H1 (cell line): ENCODE measurements around the gene TNFAIP1. TPM values are rescaled to one million over a fixed set of nuclear protein-coding genes. Genes with fewer than 3 reads are reported as not detected.

Experiments
- CTCF ChIA-PET: fragments of 300-600 bp; sonication (Branson Sonifier 250); formaldehyde crosslinking; loops from one replicate; lab custom pipeline; 2021; ENCODE audit not compliant: partially characterized antibody; lab: Charles Lee
- POLR2A ChIA-PET: fragments of 300-600 bp; sonication (Branson Sonifier 250); formaldehyde crosslinking; loops from one replicate; lab custom pipeline; 2021; ENCODE audit warnings: inconsistent platforms; ENCODE audit not compliant: partially characterized antibody; lab: Charles Lee
- DNase-seq, 2 experiments: peaks; one replicate each; pipeline versions ENCODE4 v3.0.0 to v3.0.0-alpha.2; 2010 to 2022; ENCODE audit warnings: low spot score in 2 of 2, low read depth in 1 of 2, mixed read lengths in 1 of 2
- FAIRE-seq: peaks from 2 replicates; lab custom pipeline; 2011; peaks lifted over from hg19 to GRCh38; lab: Jason Lieb, UNC
- H2AFZ ChIP-seq: 2 replicates; pipeline ENCODE4 v1.8.1; 2012; ENCODE audit warnings: low read length, inconsistent platforms
- H2AK5ac ChIP-seq: 2 replicates; pipeline ENCODE4 v1.6.1; 2013; ENCODE audit warnings: low read depth, low read length
- H2BK120ac ChIP-seq: replicated peaks from 2 replicates; pipeline ENCODE3; 2013; ENCODE audit warnings: low read depth, low read length, inconsistent platforms
- H2BK12ac ChIP-seq: 2 replicates; pipeline ENCODE4 v1.6.1; 2013; ENCODE audit warnings: low read depth, low read length
- H2BK15ac ChIP-seq: 2 replicates; pipeline ENCODE4 v1.6.1; 2013; ENCODE audit warnings: low read length
- H2BK20ac ChIP-seq: 2 replicates; pipeline ENCODE4 v1.6.1; 2013; ENCODE audit warnings: low read length
- H2BK5ac ChIP-seq: 2 replicates; pipeline ENCODE4 v1.6.1; 2013; ENCODE audit warnings: low read depth, low read length
- H3K14ac ChIP-seq: 2 replicates; pipeline ENCODE4 v1.6.1; 2013; ENCODE audit warnings: inconsistent platforms; ENCODE audit not compliant: insufficient read length
- H3K18ac ChIP-seq: 2 replicates; pipeline ENCODE4 v1.6.1; 2013; ENCODE audit warnings: low read length; ENCODE audit errors: extremely low read depth
- H3K23ac ChIP-seq: 2 replicates; pipeline ENCODE4 v1.6.1; 2013; ENCODE audit warnings: inconsistent platforms; ENCODE audit not compliant: insufficient read length
- H3K23me2 ChIP-seq: 2 replicates; pipeline ENCODE4 v1.6.1; 2013; ENCODE audit warnings: low read depth, low read length
- H3K27ac ChIP-seq: 2 replicates; pipeline ENCODE4 v1.6.1; 2011; ENCODE audit warnings: low read depth, low read length, inconsistent platforms
- H3K27me3 ChIP-seq, 4 experiments: replicated peaks in 1 of 4; 1 replicate in 1 of 4; 2 replicates in 3 of 4; pipeline versions ENCODE4 v1.6.1 to v1.8.1; 2011 to 2013; ENCODE audit warnings: low read length in 3 of 4, mild to moderate bottlenecking in 3 of 4, inconsistent platforms in 2 of 4, mixed read lengths in 2 of 4, moderate library complexity in 1 of 4; ENCODE audit not compliant: control insufficient read depth in 3 of 4, insufficient read depth in 3 of 4; ENCODE audit errors: extremely low read depth in 1 of 4
- H3K36me3 ChIP-seq, 4 experiments: 2 replicates each; pipeline versions ENCODE4 v1.6.1 to v1.8.1; 2011 to 2013; ENCODE audit warnings: mild to moderate bottlenecking in 4 of 4, low read length in 3 of 4, moderate library complexity in 2 of 4, control low read depth in 1 of 4, inconsistent platforms in 1 of 4; ENCODE audit not compliant: insufficient read depth in 4 of 4, control insufficient read depth in 2 of 4
- H3K4ac ChIP-seq: replicated peaks from 2 replicates; pipeline ENCODE3; 2013; ENCODE audit warnings: low read length, low read depth, mixed read lengths, inconsistent platforms; ENCODE audit not compliant: insufficient read length
- H3K4me1 ChIP-seq, 4 experiments: replicated peaks in 1 of 4; 1 replicate in 1 of 4; 2 replicates in 3 of 4; pipeline versions ENCODE4 v1.6.1 to v1.8.1; 2011 to 2013; ENCODE audit warnings: low read length in 3 of 4, inconsistent platforms in 2 of 4, mixed read lengths in 1 of 4; ENCODE audit not compliant: insufficient read depth in 4 of 4, control insufficient read depth in 3 of 4
- H3K4me2 ChIP-seq, 2 experiments: 2 replicates each; pipeline versions ENCODE4 v1.6.1 to v1.8.1; 2011 to 2013; ENCODE audit warnings: low read depth in 2 of 2, low read length in 2 of 2, control low read depth in 1 of 2, inconsistent platforms in 1 of 2, mild to moderate bottlenecking in 1 of 2; ENCODE audit not compliant: insufficient read depth in 1 of 2
- H3K4me3 ChIP-seq, 4 experiments: fragments of 200-600, 300-600 bp in 1 of 4; sonication (generic), shearing (Covaris generic), sonication (Bioruptor Twin) in 1 of 4; 2 replicates each; pipeline versions ENCODE4 v1.5.1 to v1.8.1; 2011 to 2016; ENCODE audit warnings: low read length in 4 of 4, low read depth in 3 of 4, control low read depth in 2 of 4, inconsistent platforms in 2 of 4, mild to moderate bottlenecking in 2 of 4, mixed read lengths in 1 of 4, moderate library complexity in 1 of 4; ENCODE audit not compliant: insufficient read depth in 2 of 4; ENCODE audit errors: extremely low read depth in 1 of 4
- H3K56ac ChIP-seq: replicated peaks from 2 replicates; pipeline ENCODE3; 2013; ENCODE audit warnings: low read depth, mild to moderate bottlenecking, mixed read lengths, low read length, inconsistent platforms; ENCODE audit not compliant: insufficient read length
- H3K79me1 ChIP-seq: 2 replicates; pipeline ENCODE4 v1.6.1; 2013; ENCODE audit warnings: low read depth, low read length, control low read depth
- H3K79me2 ChIP-seq, 2 experiments: 2 replicates each; pipeline versions ENCODE4 v1.6.1 to v1.8.1; 2012 to 2013; ENCODE audit warnings: low read length in 2 of 2, mild to moderate bottlenecking in 2 of 2, inconsistent platforms in 1 of 2; ENCODE audit not compliant: insufficient read depth in 2 of 2, control insufficient read depth in 1 of 2
- H3K9ac ChIP-seq, 4 experiments: replicated peaks in 1 of 4; 1 replicate in 1 of 4; 2 replicates in 3 of 4; pipeline versions ENCODE4 v1.6.1 to v1.8.1; 2011 to 2013; ENCODE audit warnings: low read depth in 3 of 4, low read length in 3 of 4, control low read depth in 2 of 4, mild to moderate bottlenecking in 2 of 4, moderate library complexity in 2 of 4, inconsistent platforms in 1 of 4; ENCODE audit errors: extremely low read depth in 1 of 4
- H3K9me3 ChIP-seq, 2 experiments: 2 replicates each; pipeline versions ENCODE4 v1.6.1 to v1.8.1; 2012 to 2013; ENCODE audit warnings: mild to moderate bottlenecking in 2 of 2, moderate library complexity in 2 of 2, control low read depth in 1 of 2, inconsistent platforms in 1 of 2, low read depth in 1 of 2, low read length in 1 of 2, mixed read lengths in 1 of 2; ENCODE audit not compliant: insufficient read depth in 2 of 2
- H4K20me1 ChIP-seq, 2 experiments: replicated peaks in 1 of 2; 2 replicates each; pipeline versions ENCODE3 to v1.8.1; 2011 to 2013; ENCODE audit warnings: inconsistent platforms in 2 of 2, low read length in 2 of 2, mild to moderate bottlenecking in 1 of 2; ENCODE audit not compliant: insufficient read depth in 2 of 2, control insufficient read depth in 1 of 2
- H4K5ac ChIP-seq: 2 replicates; pipeline ENCODE4 v1.6.1; 2013; ENCODE audit warnings: low read length, low read depth, mixed read lengths, inconsistent platforms; ENCODE audit not compliant: insufficient read length
- H4K8ac ChIP-seq: 2 replicates; pipeline ENCODE4 v1.8.0; 2013; ENCODE audit warnings: mild to moderate bottlenecking, moderate library complexity, low read length, inconsistent platforms; ENCODE audit not compliant: insufficient read depth; ENCODE audit errors: extremely low read depth
- H4K91ac ChIP-seq: replicated peaks from 2 replicates; pipeline ENCODE3; 2013; ENCODE audit warnings: low read length, mixed read lengths, inconsistent platforms; ENCODE audit not compliant: insufficient read length
- BACH1 ChIP-seq: IDR thresholded peaks from 2 replicates; pipeline ENCODE4 v1.6.1; 2012; ENCODE audit warnings: low read length, improper control_type of control experiment
- CHD1 ChIP-seq: IDR thresholded peaks from 2 replicates; pipeline ENCODE4 v1.6.1; 2012; ENCODE audit warnings: low read depth, low read length, improper control_type of control experiment
- JUND ChIP-seq: IDR thresholded peaks from 2 replicates; pipeline ENCODE4 v1.6.1; 2011; ENCODE audit warnings: mild to moderate bottlenecking, improper control_type of control experiment, low read length
- MAFK ChIP-seq: IDR thresholded peaks from 2 replicates; pipeline ENCODE4 v1.6.1; 2012; ENCODE audit warnings: low read depth, mild to moderate bottlenecking, improper control_type of control experiment, low read length
- POLR2A ChIP-seq, 2 experiments: IDR thresholded peaks; 1 replicate in 1 of 2; 2 replicates in 1 of 2; pipeline ENCODE4 v1.6.1; 2011; ENCODE audit warnings: low read depth in 2 of 2, low read length in 2 of 2, mild to moderate bottlenecking in 2 of 2; ENCODE audit errors: control extremely low read depth in 1 of 2
- POU5F1 ChIP-seq: IDR thresholded peaks from 2 replicates; pipeline ENCODE4 v1.6.1; 2011; ENCODE audit warnings: low read depth, mild to moderate bottlenecking, low read length, moderate library complexity
- TAF7 ChIP-seq: optimal IDR thresholded peaks from 2 replicates; pipeline ENCODE3; 2011; ENCODE audit warnings: low read depth, mild to moderate bottlenecking, inconsistent platforms, low read length, moderate library complexity, borderline replicate concordance
- TBP ChIP-seq: IDR thresholded peaks from 2 replicates; pipeline ENCODE4 v1.6.1; 2011; ENCODE audit warnings: low read depth, low read length, improper control_type of control experiment
- TEAD4 ChIP-seq: IDR thresholded peaks from 2 replicates; pipeline ENCODE4 v1.6.1; 2012; ENCODE audit warnings: low read depth, low read length, inconsistent platforms, mixed read lengths
- WGBS, 2 experiments: shearing (Covaris generic) in 1 of 2; methylation state at CpG; one replicate each; pipeline versions ENCODE4 v1.1.6 to v1.1.7; 2013 to 2015; ENCODE audit warnings: low lambda C conversion rate in 2 of 2, mixed read lengths in 2 of 2, inconsistent platforms in 1 of 2, low coverage in 1 of 2, missing lambda C conversion rate in 1 of 2; ENCODE audit not compliant: insufficient replicate concordance in 2 of 2, insufficient coverage in 1 of 2, insufficient read length in 1 of 2; ENCODE audit errors: extremely low coverage in 1 of 2, missing lambda C conversion rate in 1 of 2; 5-methylcytosine and 5-hydroxymethylcytosine counted together
- polyA plus RNA-seq, 7 experiments: library from polyadenylated mRNA; depleted of rRNA in 3 of 7; stranded (reverse) in 5 of 7; unstranded in 2 of 7; fragments of >200 nt in 5 of 7; fragments of 200-250 nt in 2 of 7; gene quantifications; 1 replicate in 5 of 7; 2 replicates in 1 of 7; 4 replicates in 1 of 7; pipeline versions ENCODE4 v1.2.1 to v1.2.3, GENCODE V29; 2011 to 2013; ENCODE audit warnings: missing spikeins in 2 of 7, mixed read lengths in 2 of 7
- total RNA-seq: library from RNA; stranded (reverse); fragmentation: NEBNext Ultra II Directional; extraction: Animal tissue kit (Norgen Biotek cat#: 25700); gene quantifications from 2 replicates; pipeline ENCODE4 v1.2.1, GENCODE V29; 2021
- TF ChIP-seq, protein P1 (sequence below), 3 experiments: IDR thresholded peaks; 1 replicate in 2 of 3; 2 replicates in 1 of 3; pipeline versions ENCODE4 v1.5.1 to v1.6.1; 2011; ENCODE audit warnings: low read length in 3 of 3, mild to moderate bottlenecking in 3 of 3, inconsistent platforms in 2 of 3, low read depth in 1 of 3, moderate library complexity in 1 of 3; ENCODE audit not compliant: insufficient read depth in 1 of 3; ENCODE audit errors: control extremely low read depth in 1 of 3

TNFAIP1 gene
- total and polyA plus RNA-seq, 2 of the 8 experiments (the other 6 are each of a cell fraction or from before 2014, with no cell fraction given), result 16.9 to 19.5 TPM

DNA sequence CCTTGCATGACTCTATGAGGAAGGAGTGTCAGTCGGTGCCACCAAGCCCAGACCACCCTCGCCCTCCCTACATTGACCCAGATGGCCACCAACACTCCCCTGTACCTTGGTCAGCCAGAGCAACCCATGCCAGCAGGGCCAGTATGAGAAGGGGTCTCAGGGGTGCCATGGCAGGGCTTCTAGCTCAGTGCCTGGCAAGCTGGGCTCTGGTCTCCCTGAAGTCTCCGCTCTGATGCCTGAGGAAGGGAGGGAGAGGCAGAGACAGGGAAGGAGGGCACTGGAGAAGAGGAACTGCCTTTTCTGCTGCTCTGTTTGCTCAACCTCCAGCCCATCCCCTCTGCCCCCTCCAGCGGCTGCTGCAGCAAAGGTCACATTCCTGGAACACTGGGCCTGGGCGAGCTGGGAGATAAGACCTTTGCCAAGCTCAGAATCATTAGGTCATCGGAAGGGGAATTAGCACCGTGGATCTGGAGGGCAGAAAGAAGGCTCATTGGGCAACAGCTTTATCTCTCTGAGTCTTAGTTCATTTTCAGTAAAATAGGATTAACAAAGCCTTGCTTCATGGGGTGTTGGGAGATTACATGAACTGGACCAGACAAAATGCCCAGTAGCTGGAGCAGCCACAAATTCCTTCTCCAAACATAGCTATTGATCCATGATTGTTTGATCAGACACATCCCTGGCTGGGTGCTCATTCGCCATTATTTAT lies 34.6 kb downstream of the TNFAIP1 start, which contains the start of gene VTN:
TSS of gene VTN (minus strand) at position 273 of the 709 bp plus-strand sequence. CDS start at position 169, 104 bp downstream.
- POLR2A ChIA-PET, result interaction anchor here (0.6 to 12.7 kb wide), 8 partner anchors 11 to 44 kb away, joined by 3 to 103 read pairs (median 4); partner anchors contain the start of genes IFT20, POLDIP2 and TNFAIP1
- Histone ChIP-seq H2BK120ac (no peak within 1 kb of the TSS), H3K27me3 (peaks cover 9 to 19% (median 19%) of the 10 kb centered on the region in 4 experiments), H3K23me2 (peaks cover 16% of the 10 kb centered on the region; the same call in 1 of the 2 replicates), H2BK15ac (0 out of 2 replicates have a peak within 1 kb of the TSS, but pooled peaks have one; percentile 19), H3K14ac (no peak within 1 kb of the TSS), H3K4ac (no peak within 1 kb of the TSS), H3K4me1 (peaks cover 3 to 16% (median 9%) of the 10 kb centered on the region in 4 experiments; a peak in 6 of 7 replicates), H4K8ac (no peak within 1 kb of the TSS), H3K79me1 (no peaks in the 10 kb centered on the region; the same call in 1 of the 2 replicates), H3K4me2 (peak within 1 kb of the TSS; percentile 62 to 89), H2BK20ac (no peak within 1 kb of the TSS), H3K23ac (no peak within 1 kb of the TSS), H4K5ac (no peak within 1 kb of the TSS), H3K18ac (no peak within 1 kb of the TSS), H4K91ac (no peak within 1 kb of the TSS), H3K9ac (no peak within 1 kb of the TSS; a peak in 1 of 7 replicates), H4K20me1 (peaks cover 2 to 12% of the 10 kb centered on the region in 2 experiments), H3K79me2 (no peaks in the 10 kb centered on the region), H3K56ac (no peak within 1 kb of the TSS), H2BK12ac (peak within 1 kb of the TSS; percentile 50; the same call in 1 of the 2 replicates), H2BK5ac (0 out of 2 replicates have a peak within 1 kb of the TSS, but pooled peaks have one; percentile 1), H2AK5ac (peak within 1 kb of the TSS; percentile 59), H3K9me3 (no peaks in the 10 kb centered on the region), H3K27ac (no peak within 1 kb of the TSS), H3K36me3 (no peaks in the 10 kb centered on the region), H3K4me3 (peak within 1 kb of the TSS; percentile 0 to 79 (median 26); a peak in 5 of 8 replicates), H2AFZ (no peak within 1 kb of the TSS; the same call in 1 of the 2 replicates)
- 68% methylated on average over 8 of the region's 8 CpGs; no CpG with 5 or more reads in 1 of the 2 experiments for WGBS, 2 experiments
- DNase-seq (no peak), FAIRE-seq (no peak)
- CTCF ChIA-PET, result interaction anchor here (0.8 to 4.6 kb wide), 15 partner anchors 9 to 485 kb away, joined by 3 to 20 read pairs (median 4); partner anchors contain the start of genes IFT20, POLDIP2, SLC13A2 and SLC46A1
- TF ChIP-seq MAFK (no peak), BACH1 (no peak), TBP (no peak), CHD1 (no peak), JUND (no peak), POU5F1 (no peak), POLR2A (IDR thresholded peaks at IDR 0.05; ENCODE audit: control extremely low read depth in 1 of 2, low read depth in 2 of 2, low read length in 2 of 2) (no peak), TEAD4 (peak; percentile 81), TAF7 (no peak)
- TF ChIP-seq, protein P1, sequence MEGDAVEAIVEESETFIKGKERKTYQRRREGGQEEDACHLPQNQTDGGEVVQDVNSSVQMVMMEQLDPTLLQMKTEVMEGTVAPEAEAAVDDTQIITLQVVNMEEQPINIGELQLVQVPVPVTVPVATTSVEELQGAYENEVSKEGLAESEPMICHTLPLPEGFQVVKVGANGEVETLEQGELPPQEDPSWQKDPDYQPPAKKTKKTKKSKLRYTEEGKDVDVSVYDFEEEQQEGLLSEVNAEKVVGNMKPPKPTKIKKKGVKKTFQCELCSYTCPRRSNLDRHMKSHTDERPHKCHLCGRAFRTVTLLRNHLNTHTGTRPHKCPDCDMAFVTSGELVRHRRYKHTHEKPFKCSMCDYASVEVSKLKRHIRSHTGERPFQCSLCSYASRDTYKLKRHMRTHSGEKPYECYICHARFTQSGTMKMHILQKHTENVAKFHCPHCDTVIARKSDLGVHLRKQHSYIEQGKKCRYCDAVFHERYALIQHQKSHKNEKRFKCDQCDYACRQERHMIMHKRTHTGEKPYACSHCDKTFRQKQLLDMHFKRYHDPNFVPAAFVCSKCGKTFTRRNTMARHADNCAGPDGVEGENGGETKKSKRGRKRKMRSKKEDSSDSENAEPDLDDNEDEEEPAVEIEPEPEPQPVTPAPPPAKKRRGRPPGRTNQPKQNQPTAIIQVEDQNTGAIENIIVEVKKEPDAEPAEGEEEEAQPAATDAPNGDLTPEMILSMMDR (IDR thresholded peaks at IDR 0.05; ENCODE audit: control extremely low read depth in 1 of 3, insufficient read depth in 1 of 3, low read depth in 1 of 3, low read length in 3 of 3), result peak in 1 of 3 experiments; percentile 12; a peak in 1 of 4 replicates
